ENCODE measurements around the gene MINDY4. TPM values are rescaled to one million over a fixed set of nuclear protein-coding genes. Genes with fewer than 3 reads are reported as not detected.

MINDY4 gene
- total and polyA plus RNA-seq, 2 of the 8 experiments (the other 6 are each of a cell fraction or from before 2014, with no cell fraction given) = 1.3 to 3.6 TPM

- Histone ChIP-seq H3K4ac (replicated peaks; ENCODE audit: insufficient read length, low read depth, low read length) (no peak overlapping the region), H3K14ac (ENCODE audit: insufficient read length) (no peak overlapping the region), H2BK15ac (ENCODE audit: low read length) (no peak overlapping the region), H4K8ac (ENCODE audit: extremely low read depth, insufficient read depth, low read length) (no peak overlapping the region), H3K36me3 (ENCODE audit: control insufficient read depth in 2 of 4, insufficient read depth in 4 of 4, low read length in 3 of 4) (no peaks in the 10 kb centered on the region), H3K23ac (ENCODE audit: insufficient read length) (no peak overlapping the region), H3K4me2 (ENCODE audit: insufficient read depth in 1 of 2, low read depth in 2 of 2, low read length in 2 of 2) (no peak overlapping the region), H3K79me2 (ENCODE audit: control insufficient read depth in 1 of 2, insufficient read depth in 2 of 2, low read length in 2 of 2) (no peaks in the 10 kb centered on the region), H3K27ac (ENCODE audit: low read depth, low read length) (no peak overlapping the region), H4K20me1 (replicated peaks in 1 of 2; ENCODE audit: control insufficient read depth in 1 of 2, insufficient read depth in 2 of 2, low read length in 2 of 2) (peaks cover 0 to 4% of the 10 kb centered on the region in 2 experiments), H3K27me3 (replicated peaks in 1 of 4; ENCODE audit: control insufficient read depth in 3 of 4, extremely low read depth in 1 of 4, insufficient read depth in 3 of 4, low read length in 3 of 4) (peaks cover 0 to 2% (median 0%) of the 10 kb centered on the region in 4 experiments; a peak in 1 of 7 replicates), H2BK12ac (ENCODE audit: low read depth, low read length) (no peak overlapping the region), H3K4me1 (replicated peaks in 1 of 4; ENCODE audit: control insufficient read depth in 3 of 4, insufficient read depth in 4 of 4, low read length in 3 of 4) (peaks cover 0 to 10% (median 4%) of the 10 kb centered on the region in 4 experiments; a peak in 3 of 7 replicates), H4K91ac (replicated peaks; ENCODE audit: insufficient read length, low read length) (no peak overlapping the region), H3K23me2 (ENCODE audit: low read depth, low read length) (no peaks in the 10 kb centered on the region; the same call in 1 of the 2 replicates), H4K5ac (ENCODE audit: insufficient read length, low read depth, low read length) (no peak overlapping the region), H2BK120ac (replicated peaks; ENCODE audit: low read depth, low read length) (no peak overlapping the region), H2AK5ac (ENCODE audit: low read depth, low read length) (no peak overlapping the region), H3K79me1 (ENCODE audit: low read depth, low read length) (no peaks in the 10 kb centered on the region), H3K18ac (ENCODE audit: extremely low read depth, low read length) (no peak overlapping the region), H3K56ac (replicated peaks; ENCODE audit: insufficient read length, low read depth, low read length) (no peak overlapping the region), H2AFZ (ENCODE audit: low read length) (no peak overlapping the region), H3K9me3 (ENCODE audit: insufficient read depth in 2 of 2, low read depth in 1 of 2, low read length in 1 of 2) (no peaks in the 10 kb centered on the region), H3K9ac (replicated peaks in 1 of 4; ENCODE audit: extremely low read depth in 1 of 4, low read depth in 3 of 4, low read length in 3 of 4) (no peak overlapping the region), H3K4me3 (ENCODE audit: extremely low read depth in 1 of 4, insufficient read depth in 2 of 4, low read depth in 3 of 4, low read length in 4 of 4) (no peak overlapping the region), H2BK5ac (ENCODE audit: low read depth, low read length) (no peak overlapping the region; the same call in 1 of the 2 replicates), H2BK20ac (ENCODE audit: low read length) (no peak overlapping the region)
- WGBS, 2 experiments (ENCODE audit: extremely low coverage in 1 of 2, insufficient coverage in 1 of 2, insufficient read length in 1 of 2, insufficient replicate concordance in 2 of 2, low coverage in 1 of 2, low lambda C conversion rate in 2 of 2, missing lambda C conversion rate in 1 of 2) = 94% methylated on average over 6 of the region's 6 CpGs; no CpG with 5 or more reads in 1 of the 2 experiments
- DNase-seq (ENCODE audit: low read depth in 1 of 2, low spot score in 2 of 2) (no peak), FAIRE-seq (no peak)
- POLR2A ChIA-PET (ENCODE audit: partially characterized antibody) = no interaction called here
- CTCF ChIA-PET (ENCODE audit: partially characterized antibody) = interaction anchor here (0.6 to 4.5 kb wide), 16 partner anchors 9 to 213 kb away, joined by 3 to 42 read pairs (median 9); no protein-coding TSS in a partner anchor
- TF ChIP-seq CEBPB (IDR thresholded peaks at IDR 0.05; ENCODE audit: low read depth, low read length) (no peak), SAP30 (IDR thresholded peaks at IDR 0.05; ENCODE audit: insufficient read depth, insufficient replicate concordance, low read length) (no peak), TCF12 (IDR thresholded peaks at IDR 0.05; ENCODE audit: low read depth, low read length) (no peak), TAF7 (optimal IDR thresholded peaks at IDR 0.05; ENCODE audit: borderline replicate concordance, low read depth, low read length) (no peak), BCL11A (IDR thresholded peaks at IDR 0.05; ENCODE audit: low read depth in 2 of 2, low read length in 2 of 2) (no peak), POLR2A (IDR thresholded peaks at IDR 0.05; ENCODE audit: control extremely low read depth in 1 of 2, low read depth in 2 of 2, low read length in 2 of 2) (no peak), PHF8 (conservative IDR thresholded peaks at IDR 0.05; ENCODE audit: low read depth, low read length) (no peak), ZNF274 (IDR thresholded peaks at IDR 0.05; ENCODE audit: borderline replicate concordance, extremely low read depth, low read length) (no peak)
Observed at GRCh38 chr7:30909431-30909830, 138.2 kb downstream of the MINDY4 start.

Measured in H1 (cell line).